ENCODE results near the gene HES4. TPM values are rescaled to one million over a fixed set of nuclear protein-coding genes. Genes with fewer than 3 reads are reported as not detected.

Gene HES4
- total and polyA plus RNA-seq, 4 experiments from 2014 or later, result 0.36 TPM; not detected in 3

- H3K36me3 Mint-ChIP-seq, result no peaks in the 10 kb centered on the region
- no peak for DNase-seq
- Histone ChIP-seq H3K4me1 (ENCODE audit: insufficient read depth, low read length) (peaks cover 10% of the 10 kb centered on the region), H3K4me3 (ENCODE audit: low read length in 2 of 2) (no peak overlapping the region), H3K36me3 (ENCODE audit: insufficient read depth, low read length) (no peaks in the 10 kb centered on the region), H3K9me3 (ENCODE audit: control insufficient read depth in 1 of 2, low read length in 2 of 2) (no peaks in the 10 kb centered on the region), H3K27ac (ENCODE audit: low read depth, low read length) (no peak overlapping the region), H3K27me3 (ENCODE audit: insufficient read depth, low read length) (no peaks in the 10 kb centered on the region)
- no peaks in the 10 kb centered on the region for H3K27me3 Mint-ChIP-seq
- intact Hi-C loops (cut with micrococcal nuclease), result loop anchor here (5.0 kb wide), 1 partner anchor 73 kb away; the partner anchor contains the start of gene C1orf159
- ChIA-PET POLR2A (ENCODE audit: partially characterized antibody) (no interaction called here), CTCF (ENCODE audit: partially characterized antibody) (no interaction called here)
- H3K9me3 Mint-ChIP-seq, result peaks cover 0 to 4% (median 1%) of the 10 kb centered on the region in 8 donors
- H3K4me1 Mint-ChIP-seq, result peaks cover 3 to 6% (median 4%) of the 10 kb centered on the region in 4 donors
- H3K27ac Mint-ChIP-seq, result peak overlapping the region in 1 of 7 donors; percentile 62
- H3K4me3 Mint-ChIP-seq, result peak overlapping the region in 1 of 8 donors; percentile 17
These were observed 44.7 kb upstream of the HES4 start for GRCh38 chr1:1044455-1045078.

GRCh38 chr1:1043921-1044320 is 44.0 kb upstream of the HES4 start:
- intact Hi-C loops (cut with micrococcal nuclease), result loop anchor here (5.0 kb wide), 1 partner anchor 73 kb away; the partner anchor contains the start of gene C1orf159
- DNase-seq, result no peak
- H3K4me1 Mint-ChIP-seq, result peaks cover 5 to 12% (median 8%) of the 10 kb centered on the region in 4 donors

GRCh38 chr1:1043411-1043810 is 43.5 kb upstream of the HES4 start:
- intact Hi-C loops (cut with micrococcal nuclease), result loop anchor here (5.0 kb wide), 1 partner anchor 74 kb away; the partner anchor contains the start of gene C1orf159
- H3K9me3 ChIP-seq (ENCODE audit: control insufficient read depth in 1 of 2, low read length in 2 of 2), result no peaks in the 10 kb centered on the region
- CTCF ChIA-PET (ENCODE audit: partially characterized antibody), result no interaction called here
- H3K4me3 ChIP-seq (ENCODE audit: low read length in 2 of 2), result no peak overlapping the region
- H3K27me3 ChIP-seq (ENCODE audit: insufficient read depth, low read length), result no peaks in the 10 kb centered on the region
- no peak for DNase-seq
- no peaks in the 10 kb centered on the region for H3K36me3 ChIP-seq (ENCODE audit: insufficient read depth, low read length)
- H3K4me1 ChIP-seq (ENCODE audit: insufficient read depth, low read length), result peaks cover 17% of the 10 kb centered on the region
- POLR2A ChIA-PET (ENCODE audit: partially characterized antibody), result no interaction called here
- Mint-ChIP-seq H3K9me3 (peaks cover 0 to 4% (median 1%) of the 10 kb centered on the region in 8 donors), H3K27ac (peak overlapping the region in 1 of 7 donors; percentile 40), H3K4me1 (peaks cover 5 to 15% (median 11%) of the 10 kb centered on the region in 4 donors), H3K4me3 (no peak overlapping the region), H3K27me3 (peaks cover 0 to 6% of the 10 kb centered on the region in 2 donors), H3K36me3 (no peaks in the 10 kb centered on the region)
- no peak overlapping the region for H3K27ac ChIP-seq (ENCODE audit: low read depth, low read length)

More at GRCh38 chr1:1043921-1044320, 44.0 kb upstream of the HES4 start:
- Mint-ChIP-seq H3K27ac (no peak overlapping the region), H3K36me3 (no peaks in the 10 kb centered on the region), H3K4me3 (no peak overlapping the region), H3K9me3 (peaks cover 0 to 4% (median 1%) of the 10 kb centered on the region in 8 donors), H3K27me3 (peaks cover 0 to 2% of the 10 kb centered on the region in 2 donors)
- H3K27ac ChIP-seq (ENCODE audit: low read depth, low read length), result no peak overlapping the region
- POLR2A ChIA-PET (ENCODE audit: partially characterized antibody), result no interaction called here
- no peaks in the 10 kb centered on the region for H3K9me3 ChIP-seq (ENCODE audit: control insufficient read depth in 1 of 2, low read length in 2 of 2)
- H3K36me3 ChIP-seq (ENCODE audit: insufficient read depth, low read length), result no peaks in the 10 kb centered on the region
- peaks cover 16% of the 10 kb centered on the region for H3K4me1 ChIP-seq (ENCODE audit: insufficient read depth, low read length)
- no peak overlapping the region for H3K4me3 ChIP-seq (ENCODE audit: low read length in 2 of 2)
- H3K27me3 ChIP-seq (ENCODE audit: insufficient read depth, low read length), result no peaks in the 10 kb centered on the region
- CTCF ChIA-PET (ENCODE audit: partially characterized antibody), result no interaction called here

GRCh38 chr1:1042835-1043234 is 42.9 kb upstream of the HES4 start:
- intact Hi-C loops (cut with micrococcal nuclease), result loop anchor here (5.0 kb wide), 1 partner anchor 74 kb away; the partner anchor contains the start of gene C1orf159

GRCh38 chr1:1041873-1042272 is 42.0 kb upstream of the HES4 start:
- CTCF ChIA-PET (ENCODE audit: partially characterized antibody), result no interaction called here
- peaks cover 17% of the 10 kb centered on the region for H3K4me1 ChIP-seq (ENCODE audit: insufficient read depth, low read length)
- no peak for DNase-seq

More at GRCh38 chr1:1042835-1043234, 42.9 kb upstream of the HES4 start:
- Histone ChIP-seq H3K36me3 (ENCODE audit: insufficient read depth, low read length) (no peaks in the 10 kb centered on the region), H3K4me1 (ENCODE audit: insufficient read depth, low read length) (peaks cover 17% of the 10 kb centered on the region), H3K4me3 (ENCODE audit: low read length in 2 of 2) (no peak overlapping the region), H3K9me3 (ENCODE audit: control insufficient read depth in 1 of 2, low read length in 2 of 2) (no peaks in the 10 kb centered on the region), H3K27me3 (ENCODE audit: insufficient read depth, low read length) (no peaks in the 10 kb centered on the region), H3K27ac (ENCODE audit: low read depth, low read length) (no peak overlapping the region)
- CTCF ChIA-PET (ENCODE audit: partially characterized antibody), result no interaction called here
- Mint-ChIP-seq H3K4me1 (peaks cover 5 to 17% (median 11%) of the 10 kb centered on the region in 4 donors), H3K9me3 (peaks cover 0 to 4% (median 1%) of the 10 kb centered on the region in 8 donors), H3K27ac (peak overlapping the region in 3 of 7 donors; percentile 40 to 64 (median 41)), H3K27me3 (peaks cover under 1 to 6% of the 10 kb centered on the region in 2 donors), H3K36me3 (no peaks in the 10 kb centered on the region), H3K4me3 (peak overlapping the region in 1 of 8 donors; percentile 17)
- no peak for DNase-seq
- POLR2A ChIA-PET (ENCODE audit: partially characterized antibody), result no interaction called here

GRCh38 chr1:1041092-1041523 is 41.2 kb upstream of the HES4 start:
- POLR2A ChIA-PET (ENCODE audit: partially characterized antibody), result interaction anchor here (1.0 to 2.1 kb wide), 3 partner anchors 27 to 279 kb away, joined by 3 to 10 read pairs (median 3); partner anchors contain the start of gene ISG15
- CTCF ChIA-PET (ENCODE audit: partially characterized antibody), result interaction anchor here (1.1 to 1.5 kb wide), 2 partner anchors 28 to 39 kb away, joined by 3 to 5 read pairs; partner anchors contain the start of gene ISG15
- no peak for DNase-seq

More at GRCh38 chr1:1041873-1042272, 42.0 kb upstream of the HES4 start:
- no peak overlapping the region for H3K4me3 ChIP-seq (ENCODE audit: low read length in 2 of 2)
- intact Hi-C loops (cut with micrococcal nuclease), result loop anchor here (5.0 kb wide), 1 partner anchor 75 kb away; the partner anchor contains the start of gene C1orf159
- POLR2A ChIA-PET (ENCODE audit: partially characterized antibody), result no interaction called here
- no peak overlapping the region for H3K4me3 Mint-ChIP-seq
- no peak overlapping the region for H3K27ac ChIP-seq (ENCODE audit: low read depth, low read length)
- H3K4me1 Mint-ChIP-seq, result peaks cover 5 to 17% (median 11%) of the 10 kb centered on the region in 4 donors
- H3K36me3 ChIP-seq (ENCODE audit: insufficient read depth, low read length), result no peaks in the 10 kb centered on the region
- H3K9me3 ChIP-seq (ENCODE audit: control insufficient read depth in 1 of 2, low read length in 2 of 2), result no peaks in the 10 kb centered on the region
- no peaks in the 10 kb centered on the region for H3K27me3 ChIP-seq (ENCODE audit: insufficient read depth, low read length)
- no peaks in the 10 kb centered on the region for H3K36me3 Mint-ChIP-seq
- H3K27me3 Mint-ChIP-seq, result peaks cover 5 to 6% of the 10 kb centered on the region in 2 donors
- H3K9me3 Mint-ChIP-seq, result peaks cover 0 to 4% (median 1%) of the 10 kb centered on the region in 8 donors
- no peak overlapping the region for H3K27ac Mint-ChIP-seq

More at GRCh38 chr1:1041092-1041523, 41.2 kb upstream of the HES4 start:
- Mint-ChIP-seq H3K36me3 (no peaks in the 10 kb centered on the region), H3K9me3 (peaks cover 0 to 4% (median 1%) of the 10 kb centered on the region in 8 donors), H3K4me3 (no peak overlapping the region), H3K27ac (no peak overlapping the region), H3K4me1 (peaks cover 5 to 17% (median 11%) of the 10 kb centered on the region in 4 donors), H3K27me3 (peaks cover 6 to 7% of the 10 kb centered on the region in 2 donors)
- Histone ChIP-seq H3K9me3 (ENCODE audit: control insufficient read depth in 1 of 2, low read length in 2 of 2) (no peaks in the 10 kb centered on the region), H3K36me3 (ENCODE audit: insufficient read depth, low read length) (no peaks in the 10 kb centered on the region), H3K4me1 (ENCODE audit: insufficient read depth, low read length) (peaks cover 17% of the 10 kb centered on the region), H3K4me3 (ENCODE audit: low read length in 2 of 2) (no peak overlapping the region), H3K27ac (ENCODE audit: low read depth, low read length) (no peak overlapping the region), H3K27me3 (ENCODE audit: insufficient read depth, low read length) (no peaks in the 10 kb centered on the region)
- intact Hi-C loops (cut with micrococcal nuclease), result loop anchor here (5.0 kb wide), 1 partner anchor 76 kb away; the partner anchor contains the start of gene C1orf159

Measured in CD4-positive, alpha-beta memory T cell (primary cell).